Measurements from ENCODE around the gene OBP2A.

The OBP2A gene

DNA sequence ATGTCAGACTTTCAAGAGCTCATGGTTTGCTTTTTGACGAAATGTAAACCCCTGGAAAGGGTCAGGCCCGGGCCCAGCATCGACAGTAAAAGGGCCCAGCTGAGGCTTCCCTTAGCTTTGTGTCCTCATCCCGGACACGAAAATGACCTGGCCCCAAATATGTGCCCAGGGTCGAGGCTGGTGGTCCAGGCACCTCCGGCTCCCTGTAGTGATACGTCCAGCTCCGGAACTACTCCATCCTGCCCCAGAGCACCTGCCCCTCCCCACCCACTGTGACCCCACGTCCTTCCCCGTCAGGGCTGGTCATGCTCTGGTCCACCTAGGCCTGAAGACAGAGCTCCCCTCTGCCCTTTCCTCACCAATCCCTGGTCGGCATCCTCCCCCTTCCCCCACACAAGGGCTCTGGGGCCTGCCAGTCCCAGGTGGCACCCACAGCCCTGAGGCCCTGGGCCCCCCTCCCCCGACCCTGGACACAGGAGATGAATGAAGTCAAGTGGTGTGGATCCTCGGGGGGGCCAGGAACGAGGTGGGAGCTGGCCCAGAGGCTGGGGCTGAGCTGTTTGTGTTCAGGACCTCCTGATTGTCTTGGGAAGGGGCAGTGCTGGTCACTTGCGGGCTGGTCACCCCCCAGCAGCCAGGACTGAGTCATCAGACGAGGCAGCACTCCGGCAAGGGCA lies 6.2 kb downstream of the OBP2A start:
- no peak for DNase-seq (ENCODE audit: low read depth)

DNA sequence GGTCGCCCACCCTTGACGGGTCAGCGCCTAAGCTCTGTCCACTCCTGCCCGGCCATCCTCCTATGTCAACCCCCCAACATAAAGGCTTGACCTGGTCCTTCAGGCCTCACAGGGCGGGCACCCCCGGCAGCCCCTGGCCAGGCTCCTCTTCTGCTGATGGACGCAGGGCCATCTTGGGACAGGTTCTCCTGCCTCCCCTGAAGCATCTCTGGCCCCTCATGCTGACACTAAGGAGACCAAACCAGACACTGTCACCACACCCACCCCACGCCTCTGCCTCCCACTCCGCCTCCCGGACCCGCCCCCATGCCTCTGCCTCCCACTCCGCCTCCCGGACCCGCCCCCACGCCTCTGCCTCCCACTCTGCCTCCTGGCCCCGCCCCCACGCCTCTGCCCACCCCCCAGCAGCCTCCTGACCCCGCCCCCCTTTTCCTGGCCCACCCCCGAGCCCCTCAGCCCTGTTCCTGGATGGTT lies 6.8 kb downstream of the OBP2A start:
- no peak for DNase-seq (ENCODE audit: low read depth)

DNA sequence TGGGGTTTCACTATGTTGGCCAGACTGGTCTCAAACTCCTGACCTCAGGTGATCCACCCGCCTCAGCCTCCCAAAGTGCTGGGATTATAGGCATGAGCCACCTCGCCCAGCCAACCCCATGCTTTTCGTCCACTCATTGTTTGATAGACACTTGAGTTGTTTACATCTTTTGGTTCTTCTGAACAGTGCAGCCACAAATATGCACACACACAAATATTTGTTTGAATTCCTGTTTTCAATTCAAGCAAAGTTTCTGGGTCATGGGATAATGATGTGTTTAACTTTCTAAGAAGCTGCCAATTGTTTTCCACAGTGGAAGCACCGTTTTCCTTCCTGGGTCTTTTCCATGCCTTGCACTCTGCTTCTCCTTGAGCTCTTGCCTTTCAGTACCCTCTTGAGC lies 8.8 kb downstream of the OBP2A start:
- DNase-seq (ENCODE audit: low read depth), result no peak

DNA sequence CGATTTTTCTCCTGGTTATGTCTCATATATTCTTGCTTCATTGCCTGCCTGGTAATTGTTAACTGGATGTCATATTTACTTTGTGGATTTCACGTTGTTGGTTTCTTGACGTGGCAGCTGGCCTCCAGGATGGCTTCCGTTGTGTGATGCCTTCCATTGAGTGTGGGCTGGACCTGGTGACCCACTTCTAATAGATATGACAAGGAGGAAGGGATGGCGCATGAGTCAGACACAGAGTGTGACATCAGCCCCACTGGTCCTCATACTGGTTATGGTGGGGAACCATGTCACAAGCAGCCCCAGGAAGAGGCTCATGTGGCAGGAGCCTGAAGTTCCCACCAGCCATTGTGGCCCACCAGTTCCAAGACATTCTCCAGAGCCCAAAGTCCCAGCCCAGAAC lies 9.3 kb downstream of the OBP2A start:
- no peak for DNase-seq (ENCODE audit: low read depth)

DNA sequence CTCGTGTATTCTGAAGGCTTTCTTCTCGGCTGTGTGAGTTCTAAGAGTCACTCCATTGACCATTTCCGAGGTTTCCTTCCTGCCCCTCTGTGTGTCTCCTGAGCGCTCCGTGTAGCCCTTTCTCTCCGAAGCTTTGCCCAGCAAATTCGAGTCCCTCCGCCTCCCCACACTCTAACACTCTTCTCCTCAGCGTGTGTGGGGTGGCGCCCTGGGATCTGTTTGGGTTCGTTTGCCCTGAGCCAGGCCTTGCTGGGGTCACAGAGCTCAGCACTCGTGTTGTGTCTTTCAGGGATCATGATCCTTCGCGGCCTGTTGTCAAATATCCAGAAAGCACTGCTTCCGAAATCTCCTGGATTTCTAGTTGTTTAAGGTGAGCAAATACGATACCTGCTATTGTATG lies 10.0 kb downstream of the OBP2A start:
- no peak for DNase-seq (ENCODE audit: low read depth)

DNA sequence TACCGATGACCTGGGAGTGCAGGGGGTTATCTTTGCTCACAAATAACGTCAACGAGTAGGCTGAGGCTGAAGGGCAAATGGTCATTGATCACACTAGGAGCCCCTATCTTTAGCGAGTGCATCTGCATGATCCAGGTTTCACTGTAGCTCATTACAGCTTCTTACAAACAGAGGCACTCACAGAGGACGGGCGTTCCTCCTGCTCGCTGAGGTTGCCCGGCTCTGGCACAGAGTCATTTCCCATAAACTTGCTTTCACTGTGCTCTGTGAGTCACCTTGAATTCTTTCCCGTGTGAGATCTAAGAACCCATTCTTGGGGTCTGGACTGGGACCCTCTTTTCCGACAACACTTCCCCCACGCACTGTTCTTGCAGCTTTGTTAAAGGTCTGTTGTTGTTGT lies 13.7 kb downstream of the OBP2A start:
- no peak for DNase-seq (ENCODE audit: low read depth)

DNA sequence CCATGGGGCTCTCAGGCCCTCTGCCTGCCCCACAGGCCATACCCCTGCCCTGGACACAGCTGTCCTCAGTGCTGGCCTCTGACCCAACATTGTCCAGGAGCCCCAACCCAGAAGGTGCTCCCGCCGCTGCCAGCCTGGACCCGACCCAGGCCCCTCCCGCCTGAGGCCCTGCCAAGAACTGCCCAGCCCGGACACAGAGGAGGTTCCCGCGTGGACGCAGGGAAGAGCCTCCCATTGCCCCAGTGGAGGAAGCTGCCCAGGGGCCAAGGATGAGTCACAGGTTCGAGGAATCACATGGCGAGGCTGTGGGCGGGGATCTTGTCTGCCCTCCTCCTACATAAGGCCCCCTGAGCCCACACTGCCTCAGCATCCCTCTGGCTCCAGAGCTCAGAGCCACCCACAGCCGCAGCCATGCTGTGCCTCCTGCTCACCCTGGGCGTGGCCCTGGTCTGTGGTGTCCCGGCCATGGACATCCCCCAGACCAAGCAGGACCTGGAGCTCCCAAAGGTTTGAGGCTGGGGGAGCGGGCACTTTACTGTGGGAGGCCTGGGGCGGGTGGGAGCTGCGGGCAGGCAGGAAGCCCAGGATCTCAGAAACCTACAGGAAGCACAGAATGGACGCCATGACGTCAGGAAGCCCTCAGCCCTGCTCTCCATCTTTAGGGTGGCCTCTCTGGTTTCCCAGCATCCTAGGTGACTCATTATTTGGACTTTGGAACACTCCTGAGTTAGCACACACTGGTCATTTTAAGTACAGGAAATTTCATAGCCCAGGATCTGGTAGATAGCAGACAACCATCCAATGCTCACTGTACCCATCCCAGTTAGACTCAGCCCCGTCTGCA lies 15.7 kb downstream of the OBP2A start, which contains the start of gene PAEP:
PAEP (plus strand) TSS at position 366 of the 844 bp plus-strand sequence.
- DNase-seq (ENCODE audit: low read depth), result no peak

DNA sequence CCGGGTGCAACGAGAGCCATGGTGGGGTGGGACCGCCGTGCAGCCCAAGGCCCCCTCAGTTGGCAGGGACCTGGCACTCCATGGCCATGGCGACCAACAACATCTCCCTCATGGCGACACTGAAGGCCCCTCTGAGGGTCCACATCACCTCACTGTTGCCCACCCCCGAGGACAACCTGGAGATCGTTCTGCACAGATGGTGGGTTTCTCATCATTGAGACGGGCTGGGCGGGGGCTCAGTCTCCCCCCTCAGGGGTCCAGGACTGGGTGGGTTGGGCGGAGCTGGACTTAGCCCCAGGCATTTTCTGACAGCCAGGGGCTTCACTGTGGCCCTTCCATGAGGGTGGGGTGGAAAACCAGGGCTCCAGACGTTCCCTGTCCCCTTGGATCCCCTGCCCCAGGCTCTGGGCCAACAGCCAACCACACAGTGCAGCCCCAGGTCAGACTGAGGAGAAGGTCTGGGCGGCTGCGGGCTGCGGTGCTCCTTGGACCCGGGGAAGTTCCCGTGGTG lies 16.4 kb downstream of the OBP2A start:
- DNase-seq (ENCODE audit: low read depth), result no peak

DNA sequence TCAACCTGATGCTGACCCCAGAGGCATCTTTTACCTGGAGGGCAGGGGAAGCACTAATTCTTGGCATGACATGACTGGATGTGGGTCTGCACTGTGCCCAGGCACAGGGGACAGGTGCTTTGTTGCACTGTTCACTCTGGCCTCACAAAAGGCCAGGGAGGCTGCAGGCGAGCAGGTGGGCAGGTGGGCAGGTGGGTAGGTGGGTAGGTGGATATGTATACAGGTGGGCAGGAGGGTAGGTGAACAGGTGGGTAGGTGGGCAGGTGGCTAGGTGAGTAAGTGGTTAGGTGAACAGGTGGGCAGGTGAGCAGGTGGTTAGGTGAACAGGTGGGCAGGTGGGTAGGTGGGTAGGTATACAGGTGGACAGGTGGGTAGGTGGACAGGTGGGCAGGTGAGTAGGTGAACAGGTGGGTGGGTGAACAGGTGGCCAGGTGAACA lies 17.1 kb downstream of the OBP2A start:
- no peak for DNase-seq (ENCODE audit: low read depth)

DNA sequence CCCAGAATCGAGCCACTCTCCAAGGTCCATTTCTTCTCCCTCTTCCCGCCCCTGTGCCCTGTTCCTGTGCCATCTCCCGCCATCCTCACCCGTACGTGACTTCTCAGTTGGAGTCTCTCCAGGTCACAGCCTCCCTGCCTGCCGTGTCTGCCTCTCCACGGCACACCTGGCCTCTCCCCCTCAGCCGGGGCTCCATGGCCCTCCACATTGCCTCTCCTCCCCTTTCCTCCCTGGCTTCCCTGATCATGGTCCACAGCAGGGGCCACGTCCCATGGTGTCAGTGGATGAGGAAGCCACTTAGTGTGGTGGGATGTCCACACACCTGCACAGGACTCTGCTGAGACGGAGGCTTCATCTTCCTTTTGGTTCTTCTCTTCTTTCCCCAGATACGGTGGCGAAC lies 17.9 kb downstream of the OBP2A start:
- DNase-seq (ENCODE audit: low read depth), result no peak

DNA sequence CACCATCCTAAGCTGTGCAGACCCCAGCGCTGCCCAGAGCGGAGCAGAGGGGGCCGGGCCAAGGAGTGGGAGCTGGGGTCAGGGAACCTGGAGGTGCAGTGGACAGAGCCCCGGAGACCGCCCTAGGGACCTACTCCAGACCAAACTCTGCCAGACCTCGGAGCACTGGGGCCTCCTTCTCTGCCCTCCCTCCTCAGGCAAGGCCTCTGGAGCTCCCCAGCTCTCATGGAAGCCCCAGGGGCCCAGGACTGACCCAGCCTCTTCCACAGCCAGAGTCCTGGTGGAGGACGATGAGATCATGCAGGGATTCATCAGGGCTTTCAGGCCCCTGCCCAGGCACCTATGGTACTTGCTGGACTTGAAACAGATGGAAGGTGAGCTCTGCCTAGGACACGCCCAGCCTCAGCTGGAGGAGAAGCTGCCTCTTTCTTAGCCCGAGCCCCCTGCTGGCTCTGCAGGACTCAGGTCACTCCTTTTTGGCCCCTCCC lies 19.3 kb downstream of the OBP2A start:
- DNase-seq (ENCODE audit: low read depth), result no peak

DNA sequence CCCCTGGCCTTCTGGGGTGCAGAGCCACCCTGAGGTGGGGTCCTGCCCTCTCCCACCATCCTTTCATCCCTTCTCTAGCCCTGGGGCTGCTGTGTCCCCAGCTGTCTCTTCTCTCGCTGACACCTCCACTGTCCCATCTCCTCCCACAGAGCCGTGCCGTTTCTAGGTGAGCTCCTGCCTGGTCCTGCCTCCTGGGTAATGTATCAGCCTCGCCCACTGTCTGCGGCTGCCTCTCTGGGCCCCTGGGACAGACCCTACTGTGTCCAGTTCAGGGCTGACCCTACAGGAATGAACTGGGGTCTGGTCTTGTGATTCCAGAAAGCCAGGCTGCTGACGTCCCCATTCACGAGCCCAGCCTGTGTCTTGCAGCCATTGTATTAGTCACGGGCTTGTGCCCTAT lies 19.7 kb downstream of the OBP2A start:
- no peak for DNase-seq (ENCODE audit: low read depth)

DNA sequence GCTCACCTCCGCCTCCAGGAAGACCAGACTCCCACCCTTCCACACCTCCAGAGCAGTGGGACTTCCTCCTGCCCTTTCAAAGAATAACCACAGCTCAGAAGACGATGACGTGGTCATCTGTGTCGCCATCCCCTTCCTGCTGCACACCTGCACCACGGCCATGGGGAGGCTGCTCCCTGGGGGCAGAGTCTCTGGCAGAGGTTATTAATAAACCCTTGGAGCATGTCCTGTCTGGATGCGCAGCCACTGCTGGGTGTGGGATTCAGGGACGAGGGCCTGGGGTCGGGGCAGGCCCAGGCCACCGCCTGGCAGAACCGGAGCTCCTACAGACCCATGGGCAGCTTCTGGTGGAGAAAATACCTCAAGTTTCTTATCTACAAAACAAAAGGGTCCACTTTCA lies 20.6 kb downstream of the OBP2A start:
- no peak for DNase-seq (ENCODE audit: low read depth)

DNA sequence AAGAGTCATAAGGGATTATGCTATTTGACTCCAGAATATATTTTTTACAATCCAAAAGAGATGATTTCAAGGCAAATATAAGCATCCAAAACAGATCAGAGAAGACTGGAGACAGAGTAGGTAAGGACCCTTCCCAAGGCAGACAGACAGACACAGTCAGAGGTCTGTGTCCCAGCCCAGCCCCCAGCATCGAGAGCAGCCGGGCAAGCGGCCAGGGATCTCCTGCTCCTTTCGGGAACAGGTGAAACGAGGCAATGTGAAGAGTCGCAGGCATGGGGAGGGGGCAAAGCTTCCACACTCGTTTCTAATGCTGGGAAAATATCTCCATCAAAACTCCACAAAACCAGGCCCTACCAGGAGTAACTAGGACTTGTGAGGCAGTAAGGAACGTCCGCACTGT lies 21.4 kb downstream of the OBP2A start:
- no peak for DNase-seq (ENCODE audit: low read depth)

DNA sequence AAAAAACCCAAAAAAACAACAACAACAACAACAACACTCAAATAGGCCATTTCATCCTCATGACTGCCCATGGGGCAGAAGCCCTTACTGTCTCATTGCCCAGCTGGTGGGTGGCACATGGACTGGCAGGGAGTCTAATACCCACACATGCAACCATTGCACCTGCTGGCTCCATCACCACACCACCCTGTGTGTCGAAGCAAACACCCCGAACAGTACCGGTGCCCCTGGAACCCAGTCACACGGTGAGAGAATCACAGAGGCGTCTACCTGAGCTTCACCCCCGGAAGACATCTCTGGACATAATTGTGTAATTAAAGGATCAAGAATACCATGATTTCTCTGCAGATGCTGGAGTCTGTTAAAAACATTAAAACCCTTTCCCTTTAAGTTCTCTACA lies 22.1 kb downstream of the OBP2A start:
- no peak for DNase-seq (ENCODE audit: low read depth)

DNA sequence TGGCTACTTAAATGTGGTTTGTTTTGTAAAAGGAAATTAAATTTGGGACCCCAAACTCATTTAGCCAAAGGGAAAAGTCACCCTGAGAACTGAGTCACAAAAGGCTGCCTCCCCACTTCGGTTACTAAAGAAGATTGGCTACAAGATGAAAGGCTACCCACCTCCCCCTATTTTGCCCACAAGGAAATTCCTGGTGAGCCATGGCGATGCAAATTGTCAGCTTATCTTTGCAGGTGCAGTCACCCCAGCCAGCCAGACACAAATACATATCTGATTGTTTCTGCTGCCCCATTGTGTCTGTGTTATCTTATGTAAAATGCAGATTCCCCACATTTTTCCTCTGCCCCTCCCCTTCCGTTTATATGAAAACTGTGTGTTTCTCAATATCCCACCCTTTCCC lies 24.5 kb downstream of the OBP2A start:
- no peak for DNase-seq (ENCODE audit: low read depth)

DNA sequence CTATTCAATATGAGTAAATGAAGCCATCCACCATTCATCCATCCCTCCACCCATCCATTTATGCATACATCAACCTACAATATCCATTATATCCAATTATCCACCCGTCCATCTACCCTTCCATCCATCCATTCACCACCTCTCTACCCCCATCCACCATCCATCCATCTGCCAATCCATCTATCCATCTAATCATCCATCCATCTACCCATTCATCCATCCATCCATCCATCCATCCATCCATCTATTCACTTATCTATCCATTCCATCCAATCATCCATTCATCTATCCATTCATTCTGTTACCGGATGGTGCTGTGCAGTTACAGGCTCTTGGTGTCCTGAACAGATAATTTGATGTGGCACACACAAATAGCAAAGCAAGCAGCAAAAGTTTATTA lies 26.3 kb downstream of the OBP2A start:
- DNase-seq (ENCODE audit: low read depth), result no peak

DNA sequence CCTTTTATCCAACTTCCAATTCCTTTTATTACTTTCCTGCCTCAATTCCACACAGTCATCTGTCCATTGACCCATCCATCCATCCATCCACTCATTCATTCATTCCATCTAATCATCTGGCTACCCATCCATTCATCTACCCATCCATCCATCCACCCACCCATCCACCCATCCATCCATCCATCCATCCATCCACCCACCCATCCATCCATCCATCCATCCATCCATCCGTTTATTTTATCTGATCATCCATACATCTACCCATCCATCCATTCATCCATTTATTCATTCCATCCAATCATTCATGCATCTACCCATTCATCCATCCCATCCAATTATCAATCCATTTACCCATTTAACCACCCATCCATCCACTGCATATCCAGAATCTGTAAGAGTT lies 27.2 kb downstream of the OBP2A start:
- DNase-seq (ENCODE audit: low read depth), result no peak

DNA sequence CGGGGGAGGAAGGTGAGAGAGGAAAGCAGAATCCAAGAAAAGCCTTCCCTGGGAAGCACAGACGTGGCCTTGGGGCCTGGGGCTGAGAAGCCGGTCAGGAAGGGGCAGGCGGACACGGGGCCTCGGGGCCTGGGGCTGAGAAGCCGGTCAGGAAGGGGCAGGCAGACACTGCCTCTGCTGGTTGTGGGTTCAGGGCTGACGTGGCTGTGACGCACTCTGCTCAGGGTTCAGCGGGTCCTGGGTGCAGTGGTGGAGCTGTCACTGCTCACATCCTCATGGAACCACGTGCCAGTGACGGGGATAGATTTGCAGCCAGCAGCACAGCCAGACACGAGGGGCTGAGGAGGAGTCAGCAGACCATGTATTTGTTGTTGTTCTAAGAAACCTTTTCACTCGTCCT lies 28.4 kb downstream of the OBP2A start:
- no peak for DNase-seq (ENCODE audit: low read depth)

DNA sequence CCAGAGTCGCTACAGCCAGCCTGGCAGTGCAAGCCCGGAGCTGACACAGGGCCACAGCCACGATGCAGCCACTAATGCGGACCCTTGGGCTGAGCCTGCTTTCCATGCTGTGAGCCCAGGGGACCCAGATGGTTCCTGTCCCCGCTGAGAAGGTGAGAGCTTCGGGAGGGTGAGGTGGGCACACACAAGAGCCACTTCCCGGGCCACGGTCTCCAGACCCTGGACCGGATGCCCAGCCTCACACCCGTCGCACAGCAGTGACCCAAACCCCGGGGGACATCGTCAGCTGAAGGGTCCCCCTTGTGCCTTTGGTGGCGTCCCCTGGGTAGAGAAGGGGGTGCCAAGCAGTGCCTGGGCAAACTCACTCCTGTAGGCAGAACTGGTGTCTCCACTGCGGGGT lies 29.0 kb downstream of the OBP2A start:
- no peak for DNase-seq (ENCODE audit: low read depth)

DNA sequence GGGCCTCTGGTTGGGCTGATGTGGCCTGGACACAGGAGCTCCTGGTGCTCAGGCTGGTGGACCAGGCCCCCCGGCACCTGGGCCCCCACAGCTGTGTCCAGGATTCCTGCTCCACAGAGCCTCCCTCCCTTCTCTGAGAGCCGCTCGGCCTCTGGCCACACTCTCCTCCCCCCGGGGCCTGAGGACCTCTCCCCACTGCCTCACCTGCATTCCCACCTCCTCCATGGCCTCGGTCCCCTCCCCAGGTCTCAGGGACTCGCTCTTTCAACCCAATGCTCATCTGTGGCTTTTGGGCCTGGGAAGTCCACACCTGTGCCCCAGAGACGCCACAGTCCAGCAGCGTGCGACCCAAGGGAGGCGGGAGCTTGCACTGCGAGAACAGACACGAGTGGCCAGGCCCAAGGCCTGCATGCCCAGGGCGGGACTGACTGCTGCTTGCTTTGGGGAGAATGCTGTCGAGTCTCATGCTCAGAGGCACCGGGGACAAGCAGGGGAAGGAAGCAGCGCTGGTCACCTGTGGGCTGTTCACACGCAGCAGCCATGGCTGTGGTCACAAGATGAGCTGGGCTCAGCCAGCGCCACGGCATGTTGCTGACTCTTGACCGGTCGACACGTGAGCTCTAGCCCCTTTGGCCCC lies 30.2 kb downstream of the OBP2A start:
- no peak for DNase-seq (ENCODE audit: low read depth)

DNA sequence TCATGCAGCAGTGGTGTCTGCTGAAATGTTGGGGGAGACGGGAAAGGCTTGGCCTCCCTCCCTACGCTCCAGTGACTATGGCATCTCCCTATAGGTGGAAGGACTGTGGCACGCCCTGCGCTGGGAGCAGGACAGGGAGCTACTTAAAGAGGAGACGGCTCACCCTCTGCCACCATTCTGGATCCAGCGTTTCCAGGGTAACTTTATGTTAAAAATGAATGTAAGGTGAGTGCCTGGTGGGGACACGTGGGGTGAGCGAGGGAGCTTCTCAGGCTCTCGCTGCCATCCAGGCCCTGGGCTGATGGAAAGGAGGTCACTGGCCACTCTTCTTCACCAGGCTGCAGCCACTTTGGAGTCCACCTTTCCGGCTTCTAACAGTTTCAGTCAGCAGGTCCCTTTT lies 31.3 kb downstream of the OBP2A start:
- DNase-seq (ENCODE audit: low read depth), result no peak

DNA sequence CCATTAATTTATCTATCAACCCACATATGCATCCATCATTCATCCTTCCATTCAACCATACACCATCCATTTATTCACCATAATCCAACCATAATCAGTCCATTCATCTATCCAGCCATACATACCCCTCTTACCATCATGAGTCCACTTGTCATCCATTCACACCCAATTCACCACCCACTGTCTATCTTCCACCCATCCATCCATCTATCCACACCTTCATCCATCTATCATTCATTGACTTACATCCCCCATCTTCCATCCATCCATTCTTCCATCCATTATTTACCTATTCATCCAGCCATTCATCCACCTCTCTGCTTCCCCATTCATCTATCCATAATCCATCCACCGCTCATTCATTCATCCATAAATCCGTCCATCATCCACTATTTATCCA lies 33.4 kb downstream of the OBP2A start:
- DNase-seq (ENCODE audit: low read depth), result no peak
